GM04503 (cell line): Measurements from ENCODE around the gene KIF23.

ENCODE experiments used
- DNase-seq: peaks from one replicate; pipeline ENCODE4 v3.0.0-alpha.2; 2012; ENCODE audit warnings: low read depth

The KIF23 gene

GRCh38 chr15:69394556-69395282 lies 19.4 kb upstream of the KIF23 start:
- no peak for DNase-seq

DNA sequence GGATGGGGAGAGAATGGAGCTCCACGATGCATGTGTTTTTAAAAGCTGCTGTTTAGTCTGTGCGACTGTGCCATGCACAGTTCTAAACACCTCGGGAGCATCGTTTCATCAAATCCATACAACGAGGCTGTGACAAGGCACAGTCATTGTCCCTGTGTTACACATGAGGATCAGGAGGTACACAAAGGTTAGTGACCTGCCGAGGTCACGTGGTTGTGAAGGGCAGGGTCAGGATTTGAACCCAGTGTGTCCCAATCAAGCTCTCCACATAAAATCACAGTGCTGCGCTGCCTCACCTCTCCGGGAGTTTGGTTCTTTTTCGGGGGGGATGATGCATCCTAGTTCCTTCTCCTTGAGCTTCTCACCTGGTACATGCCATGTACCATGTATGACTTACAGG lies 18.7 kb upstream of the KIF23 start:
- no peak for DNase-seq

DNA sequence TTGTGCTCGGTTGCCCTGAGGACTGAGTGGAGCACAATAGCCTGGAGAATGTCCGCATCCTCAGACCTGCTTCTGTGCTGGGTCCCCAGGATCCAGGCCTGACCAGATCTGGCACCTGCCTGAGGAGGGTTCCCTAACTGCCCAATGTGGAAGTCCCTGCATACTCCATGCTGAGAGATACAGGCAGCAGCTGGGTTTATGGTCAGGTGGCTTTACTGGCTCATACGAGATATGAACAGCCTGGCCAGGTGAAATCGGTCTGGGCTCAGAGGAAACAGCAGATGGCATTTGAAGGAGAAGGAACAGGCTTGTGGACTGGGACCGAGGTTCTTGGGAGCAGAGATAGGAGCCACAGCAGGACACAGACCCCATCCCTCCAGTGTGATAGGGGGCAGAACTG lies 18.2 kb upstream of the KIF23 start:
- DNase-seq, result no peak

DNA sequence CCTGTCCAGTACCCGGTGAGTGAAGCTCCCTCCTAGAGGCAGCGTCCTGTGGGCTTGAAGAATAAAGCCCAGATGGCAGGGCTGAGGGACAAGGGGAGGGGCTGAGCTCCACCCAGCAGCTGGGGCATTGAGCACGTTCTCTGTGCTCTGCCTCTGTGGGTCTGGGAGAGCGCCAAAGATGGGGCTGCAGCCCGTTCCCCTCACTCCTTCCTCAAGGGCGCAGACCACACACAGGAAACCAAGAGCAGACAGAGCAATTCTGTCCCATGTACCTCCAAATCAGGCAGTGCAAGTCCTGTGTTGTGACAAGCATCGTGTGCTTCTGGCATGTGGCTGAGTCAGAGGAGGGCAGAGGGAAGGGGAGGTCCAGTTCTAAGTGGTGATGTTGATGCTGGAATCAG lies 15.7 kb upstream of the KIF23 start:
- DNase-seq, result no peak

DNA sequence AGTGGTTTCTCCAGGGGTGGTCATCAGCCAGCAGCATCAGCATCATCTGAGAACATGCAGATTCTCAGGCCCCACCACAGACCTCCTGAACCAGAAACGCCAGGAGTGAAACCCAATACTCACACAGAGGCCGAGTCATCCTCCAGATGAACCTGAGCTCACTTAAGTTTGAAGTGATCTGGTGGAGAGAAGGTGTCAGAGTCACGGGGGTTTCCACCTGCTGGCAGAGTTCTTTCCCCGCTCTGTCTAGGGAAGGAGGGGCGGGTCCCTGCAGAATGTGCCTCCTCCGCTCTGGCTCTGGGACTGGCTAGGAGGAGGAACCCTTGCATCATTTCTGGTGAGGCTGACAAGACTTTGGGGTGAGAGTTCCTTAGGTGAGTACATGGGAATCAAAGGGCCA lies 13.3 kb upstream of the KIF23 start:
- no peak for DNase-seq

- DNase-seq, result no peak
Measured at GRCh38 chr15:69402816-69403215, 11.3 kb upstream of the KIF23 start.

- DNase-seq, result peak; percentile 83
Measured at GRCh38 chr15:69403594-69403993, 10.6 kb upstream of the KIF23 start.

- DNase-seq, result no peak
Measured at GRCh38 chr15:69405110-69405509, 9.0 kb upstream of the KIF23 start.

- no peak for DNase-seq
Measured at GRCh38 chr15:69407719-69408400, 6.3 kb upstream of the KIF23 start.

DNA sequence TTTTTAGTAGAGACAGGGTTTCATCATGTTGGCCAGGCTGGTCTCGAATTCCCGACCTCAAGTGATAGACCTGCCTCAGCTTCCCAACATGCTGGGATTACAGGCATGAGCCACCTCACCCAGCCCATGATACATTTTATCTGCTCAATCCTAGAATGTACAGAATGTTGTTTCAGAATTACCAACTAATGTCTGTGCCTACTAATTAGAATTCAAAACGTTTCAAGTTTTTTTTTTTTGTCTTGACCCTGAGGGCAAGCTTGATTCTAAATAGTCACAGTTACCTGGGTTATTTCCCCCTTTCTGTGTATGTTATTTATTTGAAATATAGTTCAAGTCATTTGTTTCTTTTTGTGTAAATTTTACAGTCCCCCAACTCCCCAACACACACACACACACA lies 5.3 kb upstream of the KIF23 start:
- no peak for DNase-seq

GRCh38 chr15:69410248-69410874 lies 3.8 kb upstream of the KIF23 start:
- no peak for DNase-seq

DNA sequence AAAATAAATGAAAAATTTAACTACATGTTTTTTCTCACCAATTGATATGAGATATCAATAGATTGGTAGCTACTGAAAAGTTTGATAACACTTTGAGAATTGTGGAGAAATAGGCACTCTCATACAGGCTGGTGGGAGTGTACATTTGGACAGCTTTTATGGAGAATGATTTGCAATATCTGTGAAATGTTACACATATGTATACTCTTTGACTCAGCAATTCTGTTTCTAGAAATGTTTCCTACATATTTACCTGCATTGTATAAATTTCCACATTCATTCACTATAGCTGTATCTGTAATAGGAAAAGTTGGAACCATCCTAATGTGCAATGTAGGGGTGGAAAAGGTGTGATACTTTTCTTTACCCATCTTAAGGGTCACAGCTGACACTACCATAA lies 1.9 kb upstream of the KIF23 start:
- no peak for DNase-seq

GRCh38 chr15:69412701-69413100 lies 1.4 kb upstream of the KIF23 start:
- no peak for DNase-seq

DNA sequence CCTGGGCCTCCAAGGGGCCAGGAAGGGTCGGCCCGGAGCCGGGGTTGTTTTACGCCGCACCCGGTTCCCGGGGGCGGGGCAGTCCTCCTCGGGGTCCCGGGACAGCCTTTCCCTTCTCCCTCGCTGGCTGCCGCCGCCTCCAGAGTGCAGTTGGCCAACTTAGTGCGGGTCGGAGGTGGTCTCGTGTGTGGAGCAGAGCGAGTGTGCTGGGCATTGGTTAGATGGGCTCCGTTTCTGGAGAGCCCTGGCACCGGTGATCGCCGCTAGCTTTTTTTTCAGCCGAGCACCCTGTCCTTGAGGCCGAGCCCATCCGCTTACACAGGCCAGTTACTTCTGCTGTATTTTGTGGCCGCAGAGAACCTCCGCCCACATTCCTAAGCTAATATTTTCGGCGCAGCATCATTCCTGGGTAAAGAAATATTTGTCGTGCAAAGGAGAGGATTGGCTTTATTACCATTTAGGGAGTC lies 585 bp downstream of the KIF23 start:
- DNase-seq, result peak; percentile 88

GRCh38 chr15:69415381-69415780 lies 1.2 kb downstream of the KIF23 start:
- DNase-seq, result no peak

GRCh38 chr15:69417581-69417980 lies 3.4 kb downstream of the KIF23 start:
- DNase-seq, result no peak

DNA sequence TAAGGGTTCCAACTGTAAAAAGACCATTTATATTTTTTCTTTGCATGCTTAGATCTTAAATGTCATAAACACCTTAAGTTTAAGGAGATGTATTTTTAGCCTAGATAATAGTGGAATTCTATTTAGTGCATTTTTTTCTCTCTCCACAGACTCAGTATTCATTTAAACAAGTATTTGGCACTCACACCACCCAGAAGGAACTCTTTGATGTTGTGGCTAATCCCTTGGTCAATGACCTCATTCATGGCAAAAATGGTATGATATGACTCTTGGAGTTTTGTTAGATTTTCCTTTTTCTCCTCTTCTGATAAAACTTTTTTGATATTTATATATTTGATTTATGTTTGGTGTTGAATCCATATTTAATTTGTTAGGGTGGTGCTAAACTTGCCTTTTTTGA lies 7.3 kb downstream of the KIF23 start:
- DNase-seq, result no peak

DNA sequence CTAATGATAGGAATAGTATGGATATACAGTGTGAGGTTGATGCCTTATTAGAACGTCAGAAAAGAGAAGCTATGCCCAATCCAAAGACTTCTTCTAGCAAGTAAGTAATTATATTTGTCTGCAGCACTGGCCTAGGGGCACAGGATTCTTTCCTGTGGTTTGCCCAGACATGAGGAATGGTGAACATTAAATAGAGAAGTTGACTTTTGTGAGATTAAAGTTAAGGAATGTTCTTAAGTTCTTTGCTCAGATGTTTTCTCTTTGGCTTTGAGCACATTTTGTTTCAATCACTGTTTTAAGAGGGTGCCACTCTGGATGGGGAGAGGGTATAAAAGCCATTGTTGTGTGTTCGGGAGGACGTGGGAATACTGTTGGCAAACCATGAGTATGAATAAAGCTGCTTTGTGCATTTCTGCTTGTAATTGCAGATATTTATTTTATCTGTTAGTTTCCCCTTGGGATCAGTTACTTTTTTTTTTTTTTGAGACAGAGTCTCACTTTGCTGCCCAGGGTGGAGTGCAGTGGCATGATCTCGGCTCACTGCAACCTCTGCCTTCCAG lies 8.3 kb downstream of the KIF23 start:
- DNase-seq, result no peak

DNA sequence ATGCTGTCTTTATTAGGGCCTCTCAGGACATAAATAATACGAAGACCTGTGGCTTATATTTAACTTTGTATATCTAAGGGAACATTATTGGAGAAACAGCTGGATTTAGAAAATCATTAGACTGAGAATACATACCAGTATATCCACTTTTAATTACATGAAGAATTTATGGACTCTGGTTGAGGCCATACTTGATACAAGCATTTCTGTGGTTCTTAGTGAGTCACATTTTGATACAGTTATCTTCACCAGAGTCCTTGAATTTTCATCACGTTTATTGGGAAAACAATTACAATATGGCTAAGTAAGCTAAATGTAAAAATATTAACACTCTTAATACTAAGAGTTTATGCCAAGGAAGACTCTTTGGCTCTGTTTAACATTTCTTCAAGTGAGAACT lies 9.9 kb downstream of the KIF23 start:
- no peak for DNase-seq

DNA sequence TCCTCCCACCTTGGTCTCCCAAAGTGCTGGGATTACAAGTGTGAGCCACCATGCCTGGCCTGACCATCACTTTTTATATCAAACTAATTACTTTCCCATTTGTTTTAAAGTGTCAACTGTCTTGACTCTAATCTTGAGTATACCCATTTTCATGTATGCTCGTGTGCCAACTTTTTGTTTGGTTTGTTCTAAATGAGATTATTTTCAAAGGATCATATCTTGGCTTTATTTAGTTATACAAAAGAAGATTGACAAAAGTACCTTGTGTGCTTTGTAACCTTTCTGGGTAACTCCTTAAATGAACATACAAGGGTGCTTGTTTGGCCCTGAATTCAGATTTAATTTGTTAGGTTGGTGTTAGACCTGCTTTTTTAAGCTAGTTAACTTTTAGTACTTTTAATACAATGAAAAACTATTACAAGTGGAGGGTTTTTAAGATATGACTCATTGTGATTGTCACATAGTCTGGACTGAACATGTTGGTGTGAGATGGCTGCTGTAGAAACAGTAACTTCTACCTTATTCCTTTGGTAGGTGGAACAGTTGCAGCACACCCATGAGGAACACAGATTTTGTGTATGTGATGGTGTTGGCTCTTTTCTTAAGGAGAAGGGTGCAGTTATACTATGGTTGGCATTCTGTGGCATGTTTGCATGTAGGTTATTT lies 10.7 kb downstream of the KIF23 start:
- DNase-seq, result no peak

DNA sequence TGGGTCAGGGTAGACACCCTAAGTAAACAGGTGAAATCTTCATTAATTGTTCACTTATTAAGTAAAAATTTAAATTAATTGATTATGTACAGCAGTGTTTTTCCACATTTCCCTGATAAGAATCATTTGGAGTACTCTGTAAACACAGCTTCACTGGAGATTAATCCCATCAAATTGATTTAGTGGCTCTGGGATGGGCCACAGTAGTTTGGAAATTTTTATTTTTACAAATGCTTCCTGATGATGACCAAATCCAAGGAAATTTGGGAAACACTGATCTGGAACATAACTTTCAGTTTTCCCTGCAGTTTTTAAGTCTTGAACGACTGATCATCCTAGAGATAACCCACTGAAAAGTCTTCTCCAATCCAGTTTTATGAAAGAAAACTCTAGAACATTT lies 19.7 kb downstream of the KIF23 start:
- DNase-seq, result no peak

DNA sequence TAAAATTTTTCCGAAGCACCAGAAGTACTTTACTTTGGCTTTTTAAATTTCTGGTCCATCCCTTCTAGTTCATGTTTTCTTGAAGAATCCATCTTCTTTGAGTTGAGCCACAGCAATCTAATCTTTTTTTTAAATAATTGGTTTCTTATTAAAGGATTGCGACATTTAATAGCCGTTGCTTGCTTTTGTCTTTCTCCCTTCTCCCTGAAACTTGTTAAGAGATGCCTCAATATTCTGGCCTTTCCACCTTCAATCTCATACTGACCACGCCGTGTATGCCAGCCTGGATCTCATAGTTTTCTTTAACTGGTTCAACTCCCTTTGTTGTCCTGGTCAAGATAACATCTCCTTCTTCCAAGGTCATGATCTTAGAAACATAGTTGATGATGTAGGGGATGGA lies 20.1 kb downstream of the KIF23 start:
- DNase-seq, result no peak

DNA sequence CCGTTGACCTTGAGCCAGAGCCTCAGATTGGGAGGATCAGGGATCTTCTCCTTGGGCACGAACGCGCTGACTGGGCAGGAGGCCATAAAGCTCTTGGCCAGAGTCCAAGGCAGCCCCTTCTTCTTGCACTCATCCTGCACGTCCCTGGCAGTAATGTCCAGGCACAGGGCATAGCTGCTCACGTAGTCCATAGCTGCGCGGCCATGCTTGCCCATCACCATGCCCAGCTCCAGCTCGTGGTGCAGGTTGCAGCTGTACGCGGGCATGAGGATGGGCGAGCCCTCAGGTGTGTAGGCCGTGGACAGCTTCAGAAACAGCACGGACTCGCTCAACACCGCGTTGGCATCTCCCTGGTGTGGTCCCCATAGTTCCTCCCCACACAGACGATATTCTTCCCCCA lies 20.5 kb downstream of the KIF23 start:
- DNase-seq, result no peak
